Skeletal muscle cell (primary cell): ENCODE results near the gene LSS.
"Not testable (repeated sequence)": the region's sequence is repeated elsewhere in the genome, so short reads cannot be mapped to it uniquely, and the experiment has no call there.

ENCODE experiments used
- DNase-seq: peaks from one replicate; pipeline ENCODE4 v3.0.0-alpha.2; 2010; ENCODE audit warnings: low read depth
- H3K4me3 ChIP-seq: 2 replicates; pipeline ENCODE4 v1.5.1; 2011; ENCODE audit warnings: low read depth, mild to moderate bottlenecking, control low read depth, low read length, moderate library complexity

LSS gene

GRCh38 chr21:46149205-46149901 lies 79.2 kb downstream of the LSS start:
- no peak overlapping the region for H3K4me3 ChIP-seq
- DNase-seq: no peak

GRCh38 chr21:46148106-46148505 lies 80.5 kb downstream of the LSS start:
- no peak for DNase-seq
- H3K4me3 ChIP-seq: no peak overlapping the region

GRCh38 chr21:46147429-46147828 lies 81.1 kb downstream of the LSS start:
- H3K4me3 ChIP-seq, DNase-seq: not testable (repeated sequence)

- H3K4me3 ChIP-seq: no peak overlapping the region
- no peak for DNase-seq
Measured at GRCh38 chr21:46146856-46147255, 81.7 kb downstream of the LSS start.

- no peak overlapping the region for H3K4me3 ChIP-seq
- DNase-seq: no peak
Measured at GRCh38 chr21:46145840-46146691, 82.5 kb downstream of the LSS start.

- no peak for DNase-seq
- H3K4me3 ChIP-seq: no peak overlapping the region
Measured at GRCh38 chr21:46145159-46145839, 83.3 kb downstream of the LSS start.

GRCh38 chr21:46144464-46145070 lies 84.0 kb downstream of the LSS start:
- H3K4me3 ChIP-seq: no peak overlapping the region
- DNase-seq: no peak

GRCh38 chr21:46142582-46143473 lies 85.7 kb downstream of the LSS start:
- H3K4me3 ChIP-seq: no peak overlapping the region
- no peak for DNase-seq

GRCh38 chr21:46141767-46142581 lies 86.6 kb downstream of the LSS start:
- DNase-seq: no peak
- H3K4me3 ChIP-seq: no peak overlapping the region

GRCh38 chr21:46140352-46141003 lies 88.1 kb downstream of the LSS start:
- H3K4me3 ChIP-seq, DNase-seq: not testable (repeated sequence)

- no peak for DNase-seq
- H3K4me3 ChIP-seq: no peak overlapping the region
Measured at GRCh38 chr21:46139686-46140085, 88.9 kb downstream of the LSS start.

GRCh38 chr21:46138383-46138970 lies 90.1 kb downstream of the LSS start:
- H3K4me3 ChIP-seq: no peak overlapping the region
- no peak for DNase-seq
